ENCODE results near the gene RYR3. TPM values are rescaled to one million over a fixed set of nuclear protein-coding genes. Genes with fewer than 3 reads are reported as not detected.

Gene RYR3
- total and polyA plus RNA-seq, 2 of the 13 experiments (the other 11 are each of a cell fraction or from before 2014, with no cell fraction given): not detected

GRCh38 chr15:33454346-33454745 lies 143.6 kb downstream of the RYR3 start:
- Histone ChIP-seq H3K27me3 (ENCODE audit: control insufficient read depth in 1 of 2, insufficient read depth in 2 of 2, low read length in 2 of 2) (no peaks in the 10 kb centered on the region), H3K27ac (ENCODE audit: extremely low read length, insufficient read depth, low read length) (no peak overlapping the region), H3K9ac (ENCODE audit: insufficient read depth, low read depth, low read length) (no peak overlapping the region), H3K4me3 (replicated peaks in 1 of 3; ENCODE audit: insufficient read depth in 1 of 3, low read depth in 2 of 3, low read length in 3 of 3) (no peak overlapping the region), H4K20me1 (ENCODE audit: insufficient read depth, low read length) (no peaks in the 10 kb centered on the region), H3K9me3 (ENCODE audit: low read length) (no peaks in the 10 kb centered on the region), H3K36me3 (replicated peaks in 1 of 2; ENCODE audit: control insufficient read depth in 1 of 2, insufficient read depth in 2 of 2, low read length in 2 of 2) (no peaks in the 10 kb centered on the region), H3K4me1 (ENCODE audit: insufficient read depth, low read length) (no peaks in the 10 kb centered on the region), H3K4me2 (ENCODE audit: low read depth, low read length) (no peak overlapping the region), H2AFZ (ENCODE audit: low read length) (no peak overlapping the region), H3K79me2 (ENCODE audit: insufficient read depth, low read length) (no peaks in the 10 kb centered on the region)
- in situ Hi-C loops (cut with HindIII; ENCODE audit: extremely low pct_ligation_motif_present, low pct_unique_long_range_greater_than_20kb): no loop called here
- TF ChIP-seq ZNF512B (CRISPR knock-in tag; IDR thresholded peaks at IDR 0.05; ENCODE audit: borderline replicate concordance) (no peak), ZNF703 (CRISPR knock-in tag; IDR thresholded peaks at IDR 0.05; ENCODE audit: borderline replicate concordance) (no peak), ZNF101 (CRISPR knock-in tag; IDR thresholded peaks at IDR 0.05; ENCODE audit: borderline replicate concordance, low read depth) (no peak), KDM6A (CRISPR knock-in tag; IDR thresholded peaks at IDR 0.05; ENCODE audit: low read depth) (no peak), ZNF614 (CRISPR knock-in tag; IDR thresholded peaks at IDR 0.05; ENCODE audit: borderline replicate concordance) (no peak), KLF13 (CRISPR knock-in tag; IDR thresholded peaks at IDR 0.05) (no peak), ARHGAP35 (CRISPR knock-in tag; IDR thresholded peaks at IDR 0.05; ENCODE audit: borderline replicate concordance) (no peak), ZFP82 (CRISPR knock-in tag; IDR thresholded peaks at IDR 0.05; ENCODE audit: borderline replicate concordance) (no peak)
- ChIA-PET POLR2A (no interaction called here), CTCF (ENCODE audit: low intra/inter-chr PET ratio, low total read pairs) (no interaction called here)
- BruUV-seq (replicated peaks): no TSS peak
- 54% methylated on average over 7 of the region's 7 CpGs for WGBS (ENCODE audit: low lambda C conversion rate)
- FAIRE-seq: no peak
- no peak for DNase-seq (ENCODE audit: low spot score)
- intact Hi-C loops (cut with micrococcal nuclease; ENCODE audit: unreplicated experiment): no loop called here
- no peak for ATAC-seq

Data from HepG2 (cell line).